Mesendoderm (in vitro differentiated cells): ENCODE measurements around the gene NFATC1.
"Not testable (repeated sequence)": the region's sequence is repeated elsewhere in the genome, so short reads cannot be mapped to it uniquely, and the experiment has no call there.

Source experiments
- DNase-seq: peaks from one replicate; pipeline ENCODE4 v3.0.0; 2013
- H2AK5ac ChIP-seq: 2 replicates; pipeline ENCODE4 v1.6.1; 2013; ENCODE audit warnings: low read length, inconsistent platforms
- H2BK120ac ChIP-seq: 2 replicates; pipeline ENCODE4 v1.6.1; 2013; ENCODE audit warnings: low read depth, mild to moderate bottlenecking, low read length, moderate library complexity, mixed read lengths
- H2BK15ac ChIP-seq: replicated peaks from 2 replicates; pipeline ENCODE4 v1.6.1; 2013; ENCODE audit warnings: low read depth, mild to moderate bottlenecking, moderate library complexity
- H2BK5ac ChIP-seq: 2 replicates; pipeline ENCODE4 v1.6.1; 2013; ENCODE audit warnings: low read length, inconsistent platforms
- H3K18ac ChIP-seq: 2 replicates; pipeline ENCODE4 v1.6.1; 2013; ENCODE audit warnings: mild to moderate bottlenecking, low read length, mixed read lengths
- H3K23ac ChIP-seq: one replicate; pipeline ENCODE4 v1.6.1; 2013; ENCODE audit warnings: low read length
- H3K27ac ChIP-seq: 2 replicates; pipeline ENCODE4 v1.5.1; 2013; ENCODE audit warnings: low read depth, mild to moderate bottlenecking, inconsistent platforms, low read length, moderate library complexity
- H3K27me3 ChIP-seq: 2 replicates; pipeline ENCODE4 v1.6.1; 2013; ENCODE audit warnings: low read length, control low read depth, mild to moderate bottlenecking, inconsistent platforms; ENCODE audit not compliant: insufficient read depth, poor library complexity
- H3K36me3 ChIP-seq: 2 replicates; pipeline ENCODE4 v1.6.1; 2013; ENCODE audit warnings: low read length, inconsistent platforms; ENCODE audit not compliant: control insufficient read depth, insufficient read depth
- H3K4ac ChIP-seq: one replicate; pipeline ENCODE4 v1.6.1; 2013; ENCODE audit warnings: low read depth, mild to moderate bottlenecking, low read length, moderate library complexity
- H3K4me1 ChIP-seq: 2 replicates; pipeline ENCODE4 v1.6.1; 2013; ENCODE audit warnings: low read depth, low read length, inconsistent platforms; ENCODE audit not compliant: control insufficient read depth
- H3K4me2 ChIP-seq: 2 replicates; pipeline ENCODE4 v1.6.1; 2013; ENCODE audit warnings: low read length
- H3K4me3 ChIP-seq: 2 replicates; pipeline ENCODE4 v1.5.1; 2013; ENCODE audit warnings: mild to moderate bottlenecking, low read length
- H3K56ac ChIP-seq: one replicate; pipeline ENCODE4 v1.6.1; 2013; ENCODE audit warnings: low read length
- H3K79me1 ChIP-seq: 2 replicates; pipeline ENCODE4 v1.6.1; 2013; ENCODE audit warnings: low read length, inconsistent platforms
- H3K79me2 ChIP-seq: 2 replicates; pipeline ENCODE4 v1.6.1; 2013; ENCODE audit warnings: mild to moderate bottlenecking, low read length; ENCODE audit not compliant: control insufficient read depth, insufficient read depth
- H3K9ac ChIP-seq: 2 replicates; pipeline ENCODE4 v1.6.1; 2013; ENCODE audit warnings: low read length, inconsistent platforms
- H4K5ac ChIP-seq: one replicate; pipeline ENCODE4 v1.6.1; 2013; ENCODE audit warnings: low read length
- H4K8ac ChIP-seq: one replicate; pipeline ENCODE4 v1.6.1; 2013; ENCODE audit warnings: low read depth, mild to moderate bottlenecking, control low read depth, low read length, moderate library complexity
- WGBS: extraction: QIAGEN DNeasy Blood & Tissue Kit; methylation state at CpG from one replicate; pipeline ENCODE4 v1.1.7; 2013; ENCODE audit warnings: low lambda C conversion rate, missing lambda C conversion rate; ENCODE audit not compliant: insufficient coverage; ENCODE audit errors: extremely low coverage; 5-methylcytosine and 5-hydroxymethylcytosine counted together

The NFATC1 gene

DNA sequence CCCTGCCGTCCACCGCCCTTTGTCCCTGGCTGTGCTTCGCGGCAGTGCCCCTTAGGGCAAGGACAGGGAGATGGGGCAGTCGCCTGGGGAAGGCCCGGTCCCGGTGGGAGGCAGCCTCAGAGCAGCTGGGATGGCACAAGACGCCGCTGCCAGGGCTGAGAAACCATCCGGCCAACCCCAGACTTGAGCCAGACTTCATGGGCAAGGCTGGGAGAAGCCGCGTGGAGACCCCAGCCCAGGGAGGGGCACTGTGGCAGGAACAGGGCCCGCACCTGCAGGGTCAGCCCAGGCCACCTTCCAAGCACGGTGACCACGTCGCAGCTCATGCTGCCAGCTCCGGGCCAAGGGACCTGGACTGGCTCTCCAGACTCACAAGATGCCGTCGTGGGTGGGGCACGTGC, 84.0 kb downstream of the NFATC1 start:
- no peaks in the 10 kb centered on the region for H3K79me1 ChIP-seq
- no peaks in the 10 kb centered on the region for H3K4me1 ChIP-seq
- no peak overlapping the region for H3K4me2 ChIP-seq
- no peak overlapping the region for H2BK5ac ChIP-seq
- H2BK120ac ChIP-seq, result no peak overlapping the region
- no peak overlapping the region for H3K27ac ChIP-seq
- WGBS, result no CpG with 5 or more reads among the region's 20 CpGs
- no peak overlapping the region for H3K23ac ChIP-seq
- DNase-seq, result no peak
- H2BK15ac ChIP-seq, result no peak overlapping the region
- H3K27me3 ChIP-seq, result no peaks in the 10 kb centered on the region
- H3K9ac ChIP-seq, result no peak overlapping the region
- H3K79me2 ChIP-seq, result no peaks in the 10 kb centered on the region
- no peak overlapping the region for H2AK5ac ChIP-seq
- H3K36me3 ChIP-seq, result no peaks in the 10 kb centered on the region
- no peak overlapping the region for H3K4me3 ChIP-seq
- H3K4ac ChIP-seq, result no peak overlapping the region
- H4K8ac ChIP-seq, result no peak overlapping the region
- H3K56ac ChIP-seq, result no peak overlapping the region
- no peak overlapping the region for H4K5ac ChIP-seq
- H3K18ac ChIP-seq, result no peak overlapping the region

DNA sequence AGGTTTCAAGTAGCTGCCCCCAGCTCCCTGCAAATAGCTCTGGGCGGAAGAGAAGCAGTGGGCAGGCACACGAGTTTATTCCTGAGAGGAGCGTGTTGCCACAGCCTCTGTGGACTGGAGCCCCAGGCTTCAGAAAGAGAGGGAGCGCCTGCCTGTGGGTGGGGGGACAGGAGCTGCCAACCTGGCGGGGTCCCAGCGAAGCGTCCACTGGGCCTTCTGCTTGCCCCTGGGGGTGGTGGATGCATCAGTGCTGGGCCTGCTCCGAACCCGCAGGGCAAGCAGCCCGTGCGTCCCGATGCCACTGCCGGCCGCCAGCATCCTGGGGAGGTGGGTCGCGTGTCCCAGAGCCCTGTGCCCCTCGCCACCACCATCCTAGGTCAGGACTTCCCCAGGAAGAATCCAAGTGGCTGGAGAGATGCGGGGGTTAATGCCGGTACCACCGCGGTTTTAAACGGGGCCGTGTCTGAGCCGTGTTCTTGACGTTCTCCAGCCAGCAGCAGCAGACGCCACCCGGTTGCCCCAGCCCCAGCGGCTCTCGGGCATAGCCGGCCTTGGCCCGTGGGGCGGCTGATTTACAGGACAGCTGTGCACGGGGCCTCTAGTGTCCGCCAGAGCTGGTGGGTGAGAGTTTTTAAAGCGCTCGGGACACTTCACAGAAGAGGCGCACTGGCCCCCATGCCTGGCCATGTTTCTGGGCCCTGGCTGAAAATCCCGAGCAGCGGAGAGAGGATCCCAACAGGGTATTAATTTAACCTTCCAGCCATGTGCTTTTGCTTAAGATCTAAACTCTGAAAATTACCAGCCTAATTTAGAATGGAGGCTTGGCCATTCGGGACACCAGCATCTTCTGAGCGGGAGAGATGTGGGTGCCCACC, 84.7 kb downstream of the NFATC1 start:
- H4K5ac ChIP-seq, result no peak overlapping the region
- H3K36me3 ChIP-seq, result no peaks in the 10 kb centered on the region
- H3K4me1 ChIP-seq, result no peaks in the 10 kb centered on the region
- no peak overlapping the region for H4K8ac ChIP-seq
- H3K18ac ChIP-seq, result no peak overlapping the region
- H3K27ac ChIP-seq, result no peak overlapping the region
- H3K56ac ChIP-seq, result no peak overlapping the region
- DNase-seq, result no peak
- no peak overlapping the region for H2BK15ac ChIP-seq
- H3K27me3 ChIP-seq, result no peaks in the 10 kb centered on the region
- H2AK5ac ChIP-seq, result no peak overlapping the region
- H2BK120ac ChIP-seq, result no peak overlapping the region
- H3K79me1 ChIP-seq, result no peaks in the 10 kb centered on the region
- no peak overlapping the region for H3K4me3 ChIP-seq
- H2BK5ac ChIP-seq, result no peak overlapping the region
- H3K4me2 ChIP-seq, result no peak overlapping the region
- H3K23ac ChIP-seq, result no peak overlapping the region
- H3K79me2 ChIP-seq, result no peaks in the 10 kb centered on the region
- no CpG with 5 or more reads among the region's 41 CpGs for whole genome bisulfite sequencing
- no peak overlapping the region for H3K9ac ChIP-seq
- no peak overlapping the region for H3K4ac ChIP-seq

DNA sequence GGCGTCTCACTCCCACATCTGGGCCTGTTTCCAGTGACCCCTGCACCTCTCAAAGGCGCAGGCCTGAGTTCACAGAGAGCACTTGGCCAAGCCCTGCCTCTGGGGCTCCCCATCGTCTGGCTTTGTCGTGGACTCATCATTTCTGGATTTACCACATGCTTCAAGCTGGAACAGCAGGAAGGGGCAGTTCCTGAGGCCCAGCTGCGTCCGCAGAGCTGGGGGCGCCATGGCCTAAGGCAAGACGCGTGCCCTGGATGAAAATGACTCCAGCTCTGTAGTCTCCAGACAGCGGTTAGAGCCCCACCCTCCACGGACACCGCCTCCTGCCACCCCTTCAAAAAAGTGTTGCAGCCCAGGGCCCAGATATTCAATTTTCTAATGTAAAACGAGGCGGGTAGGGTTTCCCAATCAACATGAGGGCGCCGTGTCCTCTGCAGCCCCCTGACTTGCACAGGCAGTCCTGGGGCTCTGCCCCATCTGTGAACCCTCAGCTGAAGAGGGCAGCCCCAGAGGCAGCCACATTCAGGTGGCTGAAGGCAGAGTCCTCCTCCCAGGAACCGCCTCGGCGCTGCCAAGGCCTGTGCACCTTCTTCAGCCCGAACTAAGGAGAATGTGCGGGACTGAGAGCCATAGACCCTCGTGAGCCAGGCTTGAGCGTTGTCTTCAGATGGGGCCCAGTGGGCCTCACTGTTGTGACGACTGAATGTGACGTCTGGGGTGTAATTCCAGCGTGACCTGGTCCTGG, 85.5 kb downstream of the NFATC1 start:
- Histone ChIP-seq H2AK5ac (no peak overlapping the region), H3K36me3 (no peaks in the 10 kb centered on the region), H3K4me2 (no peak overlapping the region), H3K23ac (no peak overlapping the region), H3K4ac (no peak overlapping the region), H3K9ac (no peak overlapping the region), H2BK120ac (no peak overlapping the region), H2BK15ac (no peak overlapping the region), H3K4me1 (no peaks in the 10 kb centered on the region), H4K5ac (no peak overlapping the region), H3K79me1 (no peaks in the 10 kb centered on the region), H3K79me2 (no peaks in the 10 kb centered on the region), H2BK5ac (no peak overlapping the region), H3K27me3 (no peaks in the 10 kb centered on the region), H3K18ac (no peak overlapping the region), H3K56ac (no peak overlapping the region), H4K8ac (no peak overlapping the region), H3K4me3 (no peak overlapping the region), H3K27ac (no peak overlapping the region)
- DNase-seq, result no peak
- no CpG with 5 or more reads among the region's 26 CpGs for WGBS

GRCh38 chr18:79483393-79483792, 87.7 kb downstream of the NFATC1 start:
- H4K5ac ChIP-seq, H3K56ac ChIP-seq, DNase-seq, H3K4me2 ChIP-seq, H3K18ac ChIP-seq, H3K36me3 ChIP-seq, H3K4me1 ChIP-seq, H3K79me2 ChIP-seq, H3K4ac ChIP-seq, H2BK15ac ChIP-seq, H3K27ac ChIP-seq, H2BK5ac ChIP-seq, H3K27me3 ChIP-seq, H3K9ac ChIP-seq, H3K79me1 ChIP-seq, H2BK120ac ChIP-seq, H3K23ac ChIP-seq, H3K4me3 ChIP-seq, H4K8ac ChIP-seq, H2AK5ac ChIP-seq: not testable (repeated sequence)
- no CpG with 5 or more reads among the region's 25 CpGs for WGBS

- no peak overlapping the region for H2BK120ac ChIP-seq
Measured at GRCh38 chr18:79483971-79484491, 88.3 kb downstream of the NFATC1 start.

More at GRCh38 chr18:79483971-79484491, 88.3 kb downstream of the NFATC1 start:
- Histone ChIP-seq H3K4me1 (no peaks in the 10 kb centered on the region), H3K4me3 (no peak overlapping the region), H3K79me2 (no peaks in the 10 kb centered on the region), H3K4ac (no peak overlapping the region), H3K27ac (no peak overlapping the region), H3K79me1 (no peaks in the 10 kb centered on the region), H2BK15ac (no peak overlapping the region), H3K4me2 (no peak overlapping the region), H3K56ac (no peak overlapping the region), H3K9ac (no peak overlapping the region), H3K36me3 (no peaks in the 10 kb centered on the region), H2BK5ac (no peak overlapping the region), H2AK5ac (no peak overlapping the region), H3K18ac (no peak overlapping the region), H3K27me3 (no peaks in the 10 kb centered on the region), H4K5ac (no peak overlapping the region), H3K23ac (no peak overlapping the region), H4K8ac (no peak overlapping the region)
- WGBS, result no CpG with 5 or more reads among the region's 15 CpGs
- DNase-seq, result no peak
